HG03354 (cell line): ENCODE measurements around the gene SLC2A2.

Source experiments
- ATAC-seq: cut with Tn5 transposase; IDR thresholded peaks from one replicate; pipeline ENCODE4 v1.9.1; 2021; ENCODE audit warnings: mild to moderate bottlenecking; ENCODE audit not compliant: unreplicated experiment, poor library complexity, severe bottlenecking

SLC2A2 gene

GRCh38 chr3:171026597-171027293 lies at the start of gene SLC2A2:
Gene SLC2A2, minus strand, starts transcription at chr3:171026720. Its CDS starts 50 bp downstream, at chr3:171026670.
- no peak for ATAC-seq

GRCh38 chr3:171072432-171072831 lies 45.9 kb upstream of the SLC2A2 start:
- ATAC-seq: no peak

- no peak for ATAC-seq
Measured at GRCh38 chr3:171068658-171069057, 42.1 kb upstream of the SLC2A2 start.

GRCh38 chr3:171066206-171066605 lies 39.7 kb upstream of the SLC2A2 start:
- ATAC-seq: no peak

- no peak for ATAC-seq
Measured at GRCh38 chr3:171065732-171066131, 39.2 kb upstream of the SLC2A2 start.

GRCh38 chr3:171064461-171064860 lies 37.9 kb upstream of the SLC2A2 start:
- no peak for ATAC-seq

GRCh38 chr3:171061749-171062148 lies 35.2 kb upstream of the SLC2A2 start:
- no peak for ATAC-seq

GRCh38 chr3:171059978-171060377 lies 33.5 kb upstream of the SLC2A2 start:
- no peak for ATAC-seq

- no peak for ATAC-seq
Measured at GRCh38 chr3:171058873-171059603, 32.5 kb upstream of the SLC2A2 start.

GRCh38 chr3:171058058-171058457 lies 31.5 kb upstream of the SLC2A2 start:
- no peak for ATAC-seq

- ATAC-seq: no peak
Measured at GRCh38 chr3:171057072-171057471, 30.6 kb upstream of the SLC2A2 start.

- no peak for ATAC-seq
Measured at GRCh38 chr3:171056528-171056927, 30.0 kb upstream of the SLC2A2 start.

- no peak for ATAC-seq
Measured at GRCh38 chr3:171055336-171056178, 29.0 kb upstream of the SLC2A2 start.

- ATAC-seq: no peak
Measured at GRCh38 chr3:171054921-171055320, 28.4 kb upstream of the SLC2A2 start.

- ATAC-seq: no peak
Measured at GRCh38 chr3:171054231-171054630, 27.7 kb upstream of the SLC2A2 start.

GRCh38 chr3:171049861-171050444 lies 23.4 kb upstream of the SLC2A2 start:
- peak; percentile 96 for ATAC-seq

GRCh38 chr3:171046760-171047159 lies 20.2 kb upstream of the SLC2A2 start:
- no peak for ATAC-seq

GRCh38 chr3:171044835-171045793 lies 18.6 kb upstream of the SLC2A2 start:
- ATAC-seq: no peak

GRCh38 chr3:171044384-171044783 lies 17.9 kb upstream of the SLC2A2 start:
- no peak for ATAC-seq
